GM06990 (cell line): ENCODE results near the gene ASH1L.

Source experiments
- DNase-seq: peaks from one replicate; pipeline ENCODE4 v3.0.0-alpha.2; 2011; ENCODE audit not compliant: insufficient read length; ENCODE audit errors: extremely low read depth
- H3K27me3 ChIP-seq: replicated peaks from 2 replicates; pipeline ENCODE4 v1.6.0; 2011; ENCODE audit warnings: low read length; ENCODE audit not compliant: control insufficient read depth, insufficient read depth
- H3K36me3 ChIP-seq: 2 replicates; pipeline ENCODE4 v1.5.1; 2011; ENCODE audit warnings: low read length; ENCODE audit not compliant: control insufficient read depth, insufficient read depth
- H3K4me3 ChIP-seq: replicated peaks from 2 replicates; pipeline ENCODE4 v1.5.1; 2011; ENCODE audit warnings: low read depth, mild to moderate bottlenecking, control low read depth, low read length
- CTCF ChIP-seq: IDR thresholded peaks from 2 replicates; pipeline ENCODE4 v1.5.1; 2011; ENCODE audit warnings: low read length, control low read depth, mild to moderate bottlenecking, inconsistent platforms; ENCODE audit not compliant: insufficient read depth, poor library complexity, severe bottlenecking

The ASH1L gene

GRCh38 chr1:155474146-155474545 lies 88.5 kb downstream of the ASH1L start:
- H3K27me3 ChIP-seq: no peaks in the 10 kb centered on the region
- H3K36me3 ChIP-seq: peaks cover 4% of the 10 kb centered on the region
- no peak for TF ChIP-seq CTCF
- DNase-seq: no peak
- no peak overlapping the region for H3K4me3 ChIP-seq

GRCh38 chr1:155473151-155473821 lies 89.3 kb downstream of the ASH1L start:
- no peak for TF ChIP-seq CTCF
- peaks cover 4% of the 10 kb centered on the region; the same call in 1 of the 2 replicates for H3K36me3 ChIP-seq
- no peaks in the 10 kb centered on the region for H3K27me3 ChIP-seq
- DNase-seq: no peak
- H3K4me3 ChIP-seq: no peak overlapping the region

GRCh38 chr1:155472491-155473083 lies 90.0 kb downstream of the ASH1L start:
- Histone ChIP-seq H3K4me3 (no peak overlapping the region), H3K27me3 (no peaks in the 10 kb centered on the region), H3K36me3 (peaks cover 2% of the 10 kb centered on the region; the same call in 1 of the 2 replicates)
- DNase-seq: no peak
- TF ChIP-seq CTCF: no peak

GRCh38 chr1:155471891-155472290 lies 90.7 kb downstream of the ASH1L start:
- Histone ChIP-seq H3K36me3 (peaks cover 2% of the 10 kb centered on the region; the same call in 1 of the 2 replicates), H3K4me3 (no peak overlapping the region), H3K27me3 (no peaks in the 10 kb centered on the region)
- no peak for DNase-seq
- TF ChIP-seq CTCF: no peak

GRCh38 chr1:155471026-155471425 lies 91.6 kb downstream of the ASH1L start:
- DNase-seq: no peak
- Histone ChIP-seq H3K27me3 (no peaks in the 10 kb centered on the region), H3K4me3 (no peak overlapping the region), H3K36me3 (peaks cover 2% of the 10 kb centered on the region; the same call in 1 of the 2 replicates)
- no peak for TF ChIP-seq CTCF
